GM12875 (cell line): Measurements from ENCODE around the gene ATOX1.

ENCODE experiments used
- H3K4me3 ChIP-seq: one replicate; pipeline ENCODE4 v1.5.1; 2011; ENCODE audit warnings: low read depth, low read length, control low read depth
- CTCF ChIP-seq: IDR thresholded peaks from 2 replicates; pipeline ENCODE4 v1.5.1; 2011; ENCODE audit warnings: low read depth, mild to moderate bottlenecking, control low read depth, inconsistent platforms, low read length, moderate library complexity, borderline replicate concordance; ENCODE audit not compliant: insufficient read depth

ATOX1 gene

DNA sequence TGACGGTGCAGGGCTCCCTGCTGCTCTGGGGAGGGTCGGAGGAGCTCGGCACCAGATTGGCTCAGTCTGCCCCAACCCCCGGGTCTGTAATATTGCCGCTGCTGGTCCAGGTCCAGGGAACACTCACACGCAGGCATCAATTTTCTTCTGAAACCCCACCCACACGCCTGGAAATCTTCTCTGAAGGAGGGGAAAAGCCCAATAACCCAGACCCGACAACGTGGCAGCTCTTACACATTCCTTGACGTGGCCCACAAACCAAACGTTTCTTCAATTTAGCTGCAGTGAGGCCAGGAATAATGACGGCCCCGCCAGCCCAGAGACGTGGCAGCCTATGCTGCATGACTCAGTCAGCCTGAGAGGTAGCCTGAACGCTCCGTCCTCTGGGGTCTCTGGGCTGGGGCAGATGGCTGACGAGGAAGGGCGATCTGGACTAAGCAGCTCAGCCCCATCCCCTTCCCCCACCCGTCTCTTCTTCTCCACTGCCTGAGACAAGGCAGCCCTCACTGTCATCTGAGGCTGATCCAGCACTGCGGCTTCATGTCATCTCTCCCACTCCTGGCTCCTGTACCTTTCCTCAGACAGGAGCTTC is 61.9 kb downstream of the ATOX1 start:
- H3K4me3 ChIP-seq, result no peak overlapping the region
- no peak for TF ChIP-seq CTCF

DNA sequence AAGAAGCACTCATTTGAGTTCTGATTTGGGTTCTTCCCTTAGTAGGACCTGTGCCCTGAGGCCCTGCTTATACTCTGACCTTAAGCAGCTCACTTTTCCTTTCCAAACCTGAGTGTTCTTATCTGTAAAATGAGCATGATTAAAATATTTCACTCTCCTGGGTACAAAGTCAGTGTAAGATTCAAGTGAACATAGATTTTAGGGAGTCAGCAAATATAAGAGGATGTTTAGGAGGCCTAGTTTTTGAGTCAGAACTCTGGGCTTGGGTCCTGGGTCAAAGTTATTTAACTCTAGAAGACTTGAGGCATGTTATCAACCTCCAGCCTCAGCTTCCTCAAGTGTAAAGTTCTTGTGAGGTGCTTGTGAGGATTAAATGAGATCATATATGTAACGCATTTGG is 63.0 kb downstream of the ATOX1 start:
- H3K4me3 ChIP-seq, result no peak overlapping the region
- no peak for TF ChIP-seq CTCF

DNA sequence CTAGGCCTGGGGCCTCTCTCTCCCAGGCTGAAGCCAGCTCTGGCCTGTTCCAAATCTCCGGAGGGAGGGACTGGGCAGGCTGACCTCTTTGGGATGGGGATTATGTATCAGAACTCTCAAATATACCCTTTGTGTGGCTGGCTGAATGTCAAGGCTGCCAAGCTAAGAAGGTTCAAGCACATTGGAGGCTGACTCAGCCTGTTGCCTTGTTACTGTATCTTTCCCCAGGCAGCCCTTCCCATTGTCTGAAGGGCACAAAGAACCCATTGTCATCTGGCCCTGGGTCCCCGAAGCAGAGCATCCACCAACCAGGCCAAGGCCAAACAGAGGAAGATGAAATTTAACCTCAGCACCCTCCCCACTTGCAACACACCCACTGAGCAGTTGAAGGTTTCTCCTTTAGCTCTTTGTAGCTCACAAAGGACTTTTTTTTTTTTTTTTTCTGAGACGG is 64.4 kb downstream of the ATOX1 start:
- no peak for TF ChIP-seq CTCF
- H3K4me3 ChIP-seq, result no peak overlapping the region
